ENCODE data around the gene ITLN2. TPM values are rescaled to one million over a fixed set of nuclear protein-coding genes. Genes with fewer than 3 reads are reported as not detected.

The ITLN2 gene
- total and polyA plus RNA-seq, 10 of the 15 experiments (the other 5 are each of a cell fraction or from before 2014, with no cell fraction given): not detected

DNA sequence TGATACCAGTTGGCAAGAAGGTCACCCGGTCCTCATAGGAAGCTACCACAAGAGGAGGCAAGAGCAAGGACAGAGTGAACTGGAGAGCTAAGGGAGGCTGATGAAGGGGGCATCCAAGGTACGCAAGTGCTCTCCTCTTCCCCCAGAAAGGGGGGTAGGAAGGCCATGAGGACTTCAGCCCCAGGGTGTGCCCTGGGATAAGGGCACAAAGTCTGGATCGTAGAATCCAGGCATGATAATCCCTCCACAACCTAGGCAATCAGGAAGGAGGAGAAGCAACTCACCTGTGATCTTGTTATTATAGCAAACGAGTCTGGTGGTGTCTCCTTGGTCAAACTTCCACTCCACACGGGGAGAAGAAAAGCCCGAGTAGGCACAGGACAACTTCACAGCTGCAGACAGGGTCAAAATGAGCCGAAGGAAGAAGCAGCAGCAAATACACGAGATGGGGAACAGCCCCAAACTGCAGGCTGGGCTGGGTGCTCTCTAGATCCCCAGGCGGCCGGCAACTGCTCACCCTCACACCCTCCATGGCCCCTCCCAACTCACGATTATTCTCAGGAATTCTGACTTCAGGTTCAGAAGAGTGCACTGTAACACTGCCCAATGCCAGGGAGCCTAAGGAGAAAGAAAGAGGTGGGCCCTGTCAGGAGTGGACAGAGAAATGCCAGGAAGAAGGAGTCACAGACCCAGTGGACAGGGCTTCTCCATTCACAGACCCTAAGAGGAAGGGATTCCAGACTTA, 46.3 kb upstream of the ITLN2 start (continued):
- TF ChIP-seq NFIC (IDR thresholded peaks at IDR 0.05; ENCODE audit: low read depth, low read length): no peak

DNA sequence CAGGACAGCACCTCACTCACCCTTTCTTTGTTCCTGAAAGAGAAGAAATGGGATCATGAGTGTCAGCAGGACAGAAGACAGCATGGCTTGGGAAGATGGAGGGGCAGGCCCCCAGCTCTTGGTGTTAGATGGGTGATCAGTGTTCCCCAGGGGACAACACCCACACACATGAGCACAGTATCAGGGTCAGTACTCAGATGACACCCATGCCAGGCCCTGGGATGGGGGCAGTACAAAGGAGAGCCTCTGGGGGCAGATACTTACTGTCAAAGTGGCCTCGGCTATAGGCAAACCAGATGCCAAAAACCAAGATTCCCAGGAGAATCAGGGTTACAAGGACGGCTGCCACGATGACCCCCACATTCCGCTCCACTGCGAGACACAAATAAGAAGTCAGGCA, 44.8 kb upstream of the ITLN2 start:
- 89% methylated on average over 5 of the region's 5 CpGs for WGBS (ENCODE audit: insufficient coverage, insufficient replicate concordance, low lambda C conversion rate, missing lambda C conversion rate)

More for the DNA sequence above, 44.8 kb upstream of the ITLN2 start:
- no peaks in the 10 kb centered on the region for H3K27me3 ChIP-seq (replicated peaks in 1 of 2; ENCODE audit: control insufficient read depth in 2 of 2, insufficient read depth in 2 of 2, low read length in 1 of 2)
- intact Hi-C loops (cut with micrococcal nuclease; ENCODE audit: unreplicated experiment): no loop called here
- CTCF ChIA-PET: interaction anchor here (2.7 to 3.8 kb wide), 3 partner anchors 8 to 47 kb away, joined by 13 to 37 read pairs (median 22); partner anchors contain the start of gene USF1
- H3K36me3 ChIP-seq (ENCODE audit: control insufficient read depth in 2 of 2, insufficient read depth in 2 of 2, low read length in 1 of 2): peaks cover 5 to 17% of the 10 kb centered on the region in 2 experiments; a peak in 3 of 4 replicates
- in situ Hi-C loops (cut with MboI): no loop called here
- TF ChIP-seq, protein P1, sequence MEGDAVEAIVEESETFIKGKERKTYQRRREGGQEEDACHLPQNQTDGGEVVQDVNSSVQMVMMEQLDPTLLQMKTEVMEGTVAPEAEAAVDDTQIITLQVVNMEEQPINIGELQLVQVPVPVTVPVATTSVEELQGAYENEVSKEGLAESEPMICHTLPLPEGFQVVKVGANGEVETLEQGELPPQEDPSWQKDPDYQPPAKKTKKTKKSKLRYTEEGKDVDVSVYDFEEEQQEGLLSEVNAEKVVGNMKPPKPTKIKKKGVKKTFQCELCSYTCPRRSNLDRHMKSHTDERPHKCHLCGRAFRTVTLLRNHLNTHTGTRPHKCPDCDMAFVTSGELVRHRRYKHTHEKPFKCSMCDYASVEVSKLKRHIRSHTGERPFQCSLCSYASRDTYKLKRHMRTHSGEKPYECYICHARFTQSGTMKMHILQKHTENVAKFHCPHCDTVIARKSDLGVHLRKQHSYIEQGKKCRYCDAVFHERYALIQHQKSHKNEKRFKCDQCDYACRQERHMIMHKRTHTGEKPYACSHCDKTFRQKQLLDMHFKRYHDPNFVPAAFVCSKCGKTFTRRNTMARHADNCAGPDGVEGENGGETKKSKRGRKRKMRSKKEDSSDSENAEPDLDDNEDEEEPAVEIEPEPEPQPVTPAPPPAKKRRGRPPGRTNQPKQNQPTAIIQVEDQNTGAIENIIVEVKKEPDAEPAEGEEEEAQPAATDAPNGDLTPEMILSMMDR (IDR thresholded peaks at IDR 0.05 in 2 of 3, conservative IDR thresholded peaks at IDR 0.05 in 1 of 3; ENCODE audit: control insufficient read depth in 2 of 3, extremely low read depth in 1 of 3, insufficient read depth in 1 of 3, low read depth in 3 of 3, low read length in 3 of 3): 0 out of 6 replicates have a peak, but pooled peaks of 1 of the 3 experiments have one; percentile 8
- TF ChIP-seq EP300 (IDR thresholded peaks at IDR 0.05; ENCODE audit: borderline replicate concordance in 1 of 2, control insufficient read depth in 1 of 2, low read depth in 2 of 2, low read length in 2 of 2): no peak
- TF ChIP-seq MEF2B (IDR thresholded peaks at IDR 0.05; ENCODE audit: partially characterized antibody, poor library complexity, severe bottlenecking): peak; percentile 34
- H3K4me2 ChIP-seq (ENCODE audit: control insufficient read depth, insufficient read depth): no peak overlapping the region
- no peak for FAIRE-seq
- no peaks in the 10 kb centered on the region for H4K20me1 ChIP-seq (ENCODE audit: control insufficient read depth, insufficient read depth)
- H3K4me3 ChIP-seq: no peak overlapping the region
- H3K4me1 ChIP-seq (ENCODE audit: control insufficient read depth, insufficient read depth, low read length): peaks cover 3% of the 10 kb centered on the region; the same call in 1 of the 2 replicates
- RAD21 ChIA-PET (ENCODE audit: unreplicated experiment): interaction anchor here (1.1 to 2.4 kb wide), 3 partner anchors 19 to 98 kb away, joined by 3 to 42 read pairs (median 3); partner anchors contain the start of gene KLHDC9
- BruUV-seq (replicated peaks): no TSS peak
- no peak overlapping the region for H3K9ac ChIP-seq (ENCODE audit: control insufficient read depth, insufficient read depth, low read length)
- peak; percentile 60 for ATAC-seq
- H2AFZ ChIP-seq (ENCODE audit: control insufficient read depth, low read depth, low read length): no peak overlapping the region
- no peaks in the 10 kb centered on the region; the same call in 1 of the 2 replicates for H3K79me2 ChIP-seq (ENCODE audit: control insufficient read depth, insufficient read depth, low read length)
- no peaks in the 10 kb centered on the region for H3K9me3 ChIP-seq (replicated peaks; ENCODE audit: control insufficient read depth, insufficient read depth, low read length)
- POLR2A ChIA-PET: interaction anchor here (1.3 kb wide), 1 partner anchor 122 kb away, joined by 3 read pairs; no protein-coding TSS in a partner anchor
- no peak overlapping the region for H3K27ac ChIP-seq (ENCODE audit: control insufficient read depth, insufficient read depth)
- DNase-seq (ENCODE audit: low read depth, low spot score): no peak
- SMC1A ChIA-PET (ENCODE audit: uncharacterized antibody, unreplicated experiment): interaction anchor here (3.7 to 4.7 kb wide), 4 partner anchors 12 to 137 kb away, joined by 26 to 70 read pairs (median 38); partner anchors contain the start of genes KLHDC9 and USF1
